ENCODE data around the gene TUSC2. TPM values are rescaled to one million over a fixed set of nuclear protein-coding genes. Genes with fewer than 3 reads are reported as not detected.

The TUSC2 gene
- total RNA-seq, 1 experiment from 2014 or later = 35.3 TPM

GRCh38 chr3:50355829-50356552 is 28.0 kb upstream of the TUSC2 start:
- no peaks in the 10 kb centered on the region for H3K27me3 ChIP-seq (ENCODE audit: control insufficient read depth, insufficient read depth, low read length)
- H3K9me3 ChIP-seq (ENCODE audit: control insufficient read depth, insufficient read depth, low read depth, low read length) = no peaks in the 10 kb centered on the region
- no peak for ATAC-seq
- ChIA-PET POLR2A (no interaction called here), CTCF (interaction anchor here (2.0 kb wide), 1 partner anchor 8 kb away, joined by 5 read pairs; no protein-coding TSS in a partner anchor)
- no peak overlapping the region for H3K27ac ChIP-seq (ENCODE audit: low read length)
- no peaks in the 10 kb centered on the region for H3K36me3 ChIP-seq (ENCODE audit: control insufficient read depth, insufficient read depth, low read length)
- peaks cover 17% of the 10 kb centered on the region for H3K4me1 ChIP-seq (ENCODE audit: control insufficient read depth, insufficient read depth, low read length)
- no peak for DNase-seq (ENCODE audit: low read depth, low spot score)
- intact Hi-C loops (cut with micrococcal nuclease; ENCODE audit: unreplicated experiment) (no loop called here), in situ Hi-C loops (cut with HindIII; ENCODE audit: low pct_unique_long_range_greater_than_20kb, low sequenced_read_pairs) (no loop called here)
- BruUV-seq (replicated peaks) = no TSS peak
- TF ChIP-seq CTCF (IDR thresholded peaks at IDR 0.05) (no peak; the same call in 1 of the 2 replicates), POLR2AphosphoS5 (IDR thresholded peaks at IDR 0.05; ENCODE audit: low read depth, low read length) (no peak), TCF7L2 (IDR thresholded peaks at IDR 0.05; ENCODE audit: low read depth, low read length) (no peak), SIN3A (IDR thresholded peaks at IDR 0.05; ENCODE audit: borderline replicate concordance, insufficient read depth, low read depth, low read length) (no peak), REST (IDR thresholded peaks at IDR 0.05; ENCODE audit: insufficient read depth in 1 of 2, low read depth in 2 of 2, low read length in 1 of 2) (no peak)
- no peak overlapping the region; a peak in 2 of 4 replicates for H3K4me3 ChIP-seq (ENCODE audit: low read depth in 2 of 2, low read length in 2 of 2)

- DNase-seq (ENCODE audit: low read depth, low spot score) (no peak), ATAC-seq (no peak)
- intact Hi-C loops (cut with micrococcal nuclease; ENCODE audit: unreplicated experiment) (no loop called here), in situ Hi-C loops (cut with HindIII; ENCODE audit: low pct_unique_long_range_greater_than_20kb, low sequenced_read_pairs) (no loop called here)
- CTCF ChIA-PET = interaction anchor here (0.5 kb wide), 1 partner anchor 10 kb away, joined by 4 read pairs; no protein-coding TSS in a partner anchor
- no peak overlapping the region for H3K4me3 ChIP-seq (ENCODE audit: low read depth in 2 of 2, low read length in 2 of 2)
- TF ChIP-seq CTCF (IDR thresholded peaks at IDR 0.05) = no peak
- TF ChIP-seq SIN3A (IDR thresholded peaks at IDR 0.05; ENCODE audit: borderline replicate concordance, insufficient read depth, low read depth, low read length) = no peak
- no peak for TF ChIP-seq TCF7L2 (IDR thresholded peaks at IDR 0.05; ENCODE audit: low read depth, low read length)
- no peak for TF ChIP-seq REST (IDR thresholded peaks at IDR 0.05; ENCODE audit: insufficient read depth in 1 of 2, low read depth in 2 of 2, low read length in 1 of 2)
- BruUV-seq (replicated peaks) = no TSS peak
- H3K27me3 ChIP-seq (ENCODE audit: control insufficient read depth, insufficient read depth, low read length) = no peaks in the 10 kb centered on the region
- peaks cover 2% of the 10 kb centered on the region; the same call in 1 of the 2 replicates for H3K36me3 ChIP-seq (ENCODE audit: control insufficient read depth, insufficient read depth, low read length)
- H3K27ac ChIP-seq (ENCODE audit: low read length) = no peak overlapping the region
- peaks cover 17% of the 10 kb centered on the region for H3K4me1 ChIP-seq (ENCODE audit: control insufficient read depth, insufficient read depth, low read length)
- POLR2A ChIA-PET = no interaction called here
- no peaks in the 10 kb centered on the region for H3K9me3 ChIP-seq (ENCODE audit: control insufficient read depth, insufficient read depth, low read depth, low read length)
Measured at GRCh38 chr3:50354850-50355249, 26.8 kb upstream of the TUSC2 start.

All from Panc1 (cell line).